Hair follicular keratinocyte (primary cell): ENCODE measurements around the gene SYCE1L. TPM values are rescaled to one million over a fixed set of nuclear protein-coding genes. Genes with fewer than 3 reads are reported as not detected.

Experiments
- total RNA-seq: library from RNA; depleted of rRNA; stranded (reverse); fragments of >200 nt; gene quantifications from 2 replicates; pipeline ENCODE4 v1.2.3, GENCODE V29; 2015

The SYCE1L gene, protein sequence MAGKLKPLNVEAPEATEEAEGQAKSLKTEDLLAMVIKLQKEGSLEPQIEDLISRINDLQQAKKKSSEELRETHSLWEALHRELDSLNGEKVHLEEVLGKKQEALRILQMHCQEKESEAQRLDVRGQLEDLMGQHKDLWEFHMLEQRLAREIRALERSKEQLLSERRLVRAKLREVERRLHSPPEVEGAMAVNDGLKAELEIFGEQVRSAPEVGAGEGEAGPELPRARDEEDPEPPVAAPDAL
- 0.38 and 0.86 TPM in 2 replicates for total RNA-seq

DNA sequence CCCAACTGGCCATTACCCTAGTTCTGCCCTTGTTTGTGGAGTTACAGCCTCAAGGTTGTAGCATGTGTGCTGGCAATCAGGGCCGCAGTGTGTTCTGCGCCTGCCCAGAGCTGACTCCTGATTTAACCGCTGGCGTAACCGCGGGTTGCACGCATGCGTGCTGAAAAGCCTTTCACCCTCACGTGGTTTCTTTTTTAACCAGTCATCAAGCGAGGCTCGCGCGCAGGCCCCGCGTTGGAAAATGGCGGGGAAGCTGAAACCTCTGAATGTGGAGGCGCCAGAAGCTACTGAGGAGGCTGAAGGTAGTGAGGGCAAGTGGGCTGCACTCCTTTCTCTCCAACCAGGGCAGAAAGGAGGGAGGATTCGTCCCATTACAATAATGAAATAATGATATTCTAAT is at the start of gene SYCE1L:
SYCE1L (plus strand) TSS at position 198 of the 400 bp plus-strand sequence; CDS start at position 242, 44 bp downstream.

DNA sequence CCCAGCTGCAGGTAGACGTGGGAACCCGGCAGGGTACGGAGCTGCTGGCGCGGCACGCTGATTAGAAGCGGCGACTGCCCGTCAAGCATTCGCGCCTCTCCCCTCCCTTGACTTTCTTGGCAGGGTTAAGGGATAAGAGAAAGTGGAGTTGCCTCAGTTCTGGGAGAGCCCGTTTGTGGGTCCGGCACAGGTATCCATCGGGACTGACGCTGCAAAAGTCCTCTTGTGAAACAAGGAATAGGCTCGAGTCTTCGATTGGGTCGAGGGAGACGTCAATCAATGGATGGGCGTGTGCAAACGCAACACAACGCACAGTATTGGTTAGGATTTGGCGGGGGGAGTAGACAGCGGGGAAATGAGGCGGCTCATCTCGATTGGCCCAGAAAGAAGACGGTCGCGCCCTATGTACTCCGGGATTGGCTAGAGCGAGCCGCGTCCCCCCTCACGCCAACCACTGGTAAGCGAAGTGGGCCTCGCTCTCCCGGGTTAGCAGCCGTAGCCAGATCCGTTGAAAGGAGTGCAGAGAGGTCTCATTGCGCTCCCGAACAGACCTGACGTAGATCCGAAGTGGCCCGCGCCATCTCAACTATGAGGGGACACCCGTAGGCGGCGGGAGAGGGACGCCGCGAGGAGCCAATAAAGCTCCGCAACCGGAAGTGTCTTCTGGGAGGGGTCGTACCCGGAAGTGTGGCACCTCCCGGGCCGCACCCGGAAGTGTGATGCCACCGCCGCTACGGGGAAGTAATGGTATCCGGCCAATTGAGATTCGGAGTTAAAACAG is 8.5 kb upstream of the SYCE1L start, which contains the start of gene MON1B:
MON1B (plus strand) TSS at position 713 of the 781 bp plus-strand sequence. CDS start 296 bp downstream, outside the sequence.

Other genes starting within 250 kb of the SYCE1L start
- 17.2 and 18.5 TPM in 2 replicates for gene MON1B, start 8.2 kb upstream of the SYCE1L start, total RNA-seq
- gene ADAMTS18, start 235.6 kb downstream of the SYCE1L start, total RNA-seq = not detected in 2 replicates